Small intestine (tissue), 7 donors: Measurements from ENCODE around the gene MINDY4. TPM values are rescaled to one million over a fixed set of nuclear protein-coding genes. Genes with fewer than 3 reads are reported as not detected.
A peak's percentile ranks its signal among the peaks of the same experiment; 100 is the strongest.

ENCODE experiments used
- DNase-seq, 2 donors: peaks; one replicate each; pipeline versions ENCODE4 v3.0.0 to v3.0.0-alpha.2; 2013
- FAIRE-seq: peaks from 2 replicates; lab custom pipeline; 2012; peaks lifted over from hg19 to GRCh38; lab: Jason Lieb, UNC
- H3K27ac ChIP-seq, 3 donors: one replicate each; pipeline ENCODE4 v1.5.1; 2013; ENCODE audit warnings: low read length in 2 of 3, mild to moderate bottlenecking in 2 of 3, control low read depth in 1 of 3, inconsistent platforms in 1 of 3, low read depth in 1 of 3, moderate library complexity in 1 of 3
- H3K27me3 ChIP-seq, 3 donors: one replicate each; pipeline ENCODE4 v1.6.1; 2013; ENCODE audit warnings: low read length in 3 of 3, inconsistent platforms in 1 of 3; ENCODE audit not compliant: control insufficient read depth in 3 of 3, insufficient read depth in 3 of 3
- H3K36me3 ChIP-seq, 3 donors: one replicate each; pipeline ENCODE4 v1.6.1; 2013; ENCODE audit warnings: low read length in 3 of 3, inconsistent platforms in 1 of 3, low read depth in 1 of 3, mild to moderate bottlenecking in 1 of 3, moderate library complexity in 1 of 3; ENCODE audit not compliant: control insufficient read depth in 3 of 3, insufficient read depth in 2 of 3
- H3K4me1 ChIP-seq, 3 donors: one replicate each; pipeline ENCODE4 v1.6.1; 2013; ENCODE audit warnings: low read length in 2 of 3, inconsistent platforms in 1 of 3, low read depth in 1 of 3, mild to moderate bottlenecking in 1 of 3, moderate library complexity in 1 of 3; ENCODE audit not compliant: control insufficient read depth in 3 of 3, insufficient read depth in 2 of 3
- H3K4me3 ChIP-seq, 3 donors: one replicate each; pipeline ENCODE4 v1.5.1; 2013; ENCODE audit warnings: low read length in 3 of 3, control low read depth in 1 of 3, inconsistent platforms in 1 of 3, low read depth in 1 of 3, mild to moderate bottlenecking in 1 of 3, moderate library complexity in 1 of 3
- H3K9me3 ChIP-seq, 2 donors: one replicate each; pipeline ENCODE4 v1.6.1; 2013; ENCODE audit warnings: low read depth in 1 of 2, low read length in 1 of 2; ENCODE audit not compliant: control insufficient read depth in 2 of 2, insufficient read depth in 1 of 2
- WGBS, 3 donors: extraction: QIAGEN DNeasy Blood & Tissue Kit; methylation state at CpG; one replicate each; pipeline ENCODE4 v1.1.7; 2013; 5-methylcytosine and 5-hydroxymethylcytosine counted together
- polyA plus RNA-seq, 4 donors: library from polyadenylated mRNA; stranded (reverse) in 3 of 4; unstranded in 1 of 4; fragments of 200-250 nt in 3 of 4; fragments of 120-200 nt in 1 of 4; gene quantifications; one replicate each; pipeline versions ENCODE4 v1.2.1 to v1.2.3, GENCODE V29; 2013
- donor health status: healthy with polysubstance abuse.
- donor health status: control.
- donor health status: control.
- donor health status: Bipolar disorder and iron deficiency.
- donor health status: healthy.

The MINDY4 gene
- polyA plus RNA-seq, 4 donors = 0.22 to 6.5 (median 1.9) TPM

DNA sequence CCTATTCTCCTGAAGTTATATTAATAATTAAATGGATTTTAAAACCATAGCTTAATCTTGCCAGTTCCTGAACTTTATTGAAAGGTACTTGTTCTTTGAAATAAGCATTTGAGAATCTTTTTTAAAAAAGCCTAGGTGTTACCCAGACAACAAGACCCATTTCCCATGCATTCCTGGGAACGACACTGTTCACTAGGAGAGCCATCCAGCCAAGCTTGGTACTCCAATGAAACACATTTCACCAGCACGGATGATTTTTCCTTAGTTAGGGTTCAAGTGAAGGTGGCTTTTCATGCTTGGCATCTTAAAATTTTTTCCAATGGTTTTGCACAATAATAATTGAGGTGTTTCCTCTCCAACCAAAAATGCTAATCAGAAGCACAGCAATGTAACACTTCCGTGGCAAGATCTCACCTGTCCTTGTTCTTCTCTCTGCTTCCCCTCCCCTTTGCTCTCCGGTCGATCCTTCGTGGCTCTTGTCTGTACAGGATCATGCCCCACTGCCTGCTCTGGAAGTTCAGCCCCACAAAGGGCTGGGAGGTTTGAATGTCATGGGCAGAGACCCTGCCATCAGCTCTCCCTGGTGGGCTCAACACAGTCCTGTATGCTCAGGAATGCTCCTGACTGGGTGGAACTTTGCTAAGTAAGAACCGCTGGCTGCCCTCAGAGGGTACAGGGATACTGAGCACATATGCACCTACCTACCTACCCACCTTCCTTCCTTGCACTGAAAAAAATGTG, 70.8 kb downstream of the MINDY4 start:
- Histone ChIP-seq H3K36me3 (peaks cover 0 to 64% (median 3%) of the 10 kb centered on the region in 3 donors), H3K9me3 (no peaks in the 10 kb centered on the region), H3K4me1 (peaks cover 0 to 6% (median 4%) of the 10 kb centered on the region in 3 donors), H3K27ac (no peak overlapping the region), H3K27me3 (no peaks in the 10 kb centered on the region), H3K4me3 (no peak overlapping the region)
- FAIRE-seq = no peak
- WGBS, 3 donors = 89 to 95% (median 95%) methylated on average over 7 of the region's 7 CpGs
- DNase-seq = no peak

- no peaks in the 10 kb centered on the region for H3K9me3 ChIP-seq
- no peak for DNase-seq
- no peak for FAIRE-seq
- H3K27me3 ChIP-seq = no peaks in the 10 kb centered on the region
- no peak overlapping the region for H3K4me3 ChIP-seq
- peaks cover 0 to 6% (median 4%) of the 10 kb centered on the region in 3 donors for H3K4me1 ChIP-seq
- H3K36me3 ChIP-seq = peaks cover 0 to 59% (median 3%) of the 10 kb centered on the region in 3 donors
- 87 to 92% (median 91%) methylated on average over 8 of the region's 8 CpGs for WGBS, 3 donors
- H3K27ac ChIP-seq = no peak overlapping the region
These were observed 71.6 kb downstream of the MINDY4 start for GRCh38 chr7:30842542-30843451.

DNA sequence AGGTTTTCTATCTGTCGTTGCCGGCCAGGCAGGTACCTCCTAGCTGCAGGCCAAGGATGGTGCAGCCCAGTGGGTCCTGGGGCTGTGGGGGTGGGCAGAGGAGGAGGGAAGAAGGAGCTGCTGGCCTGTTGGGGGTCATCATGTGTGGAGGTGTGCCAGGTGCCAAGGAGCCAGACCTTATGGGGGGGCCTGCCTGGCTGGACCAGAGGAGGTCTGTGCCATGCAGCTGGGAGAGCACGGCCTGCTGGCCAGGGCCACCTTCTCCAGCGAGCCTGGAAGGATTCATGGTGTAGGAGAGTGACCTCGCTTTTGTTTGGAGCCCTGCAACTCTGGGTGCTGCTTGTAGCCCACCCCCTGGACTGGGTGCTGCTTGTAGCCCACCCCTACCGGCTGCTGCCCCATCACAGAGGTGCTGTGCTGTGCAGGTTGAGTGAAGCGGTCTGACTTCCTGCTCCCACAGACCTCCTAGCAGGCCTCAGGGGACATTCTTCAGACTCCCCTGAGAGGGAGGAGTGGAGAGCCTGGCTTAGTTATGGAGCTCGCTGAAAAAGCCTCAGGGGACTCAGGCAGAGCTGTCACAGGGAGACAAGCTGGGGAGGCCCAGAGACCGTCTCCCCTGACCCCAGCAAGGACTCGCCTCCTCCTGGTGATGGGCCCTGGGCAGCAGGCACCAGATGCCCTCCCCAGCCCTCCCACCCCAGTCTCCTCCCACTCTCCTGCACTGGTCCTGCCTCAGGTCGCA, 72.7 kb downstream of the MINDY4 start:
- DNase-seq (no peak), FAIRE-seq (no peak)
- H3K27ac ChIP-seq = no peak overlapping the region
- H3K9me3 ChIP-seq = no peaks in the 10 kb centered on the region
- H3K36me3 ChIP-seq = peaks cover 0 to 52% (median 3%) of the 10 kb centered on the region in 3 donors
- H3K27me3 ChIP-seq = no peaks in the 10 kb centered on the region
- WGBS, 3 donors = 93 to 95% (median 93%) methylated on average over 9 to 11 of the region's 11 CpGs
- peaks cover 0 to 6% (median 4%) of the 10 kb centered on the region in 3 donors for H3K4me1 ChIP-seq
- H3K4me3 ChIP-seq = no peak overlapping the region

DNA sequence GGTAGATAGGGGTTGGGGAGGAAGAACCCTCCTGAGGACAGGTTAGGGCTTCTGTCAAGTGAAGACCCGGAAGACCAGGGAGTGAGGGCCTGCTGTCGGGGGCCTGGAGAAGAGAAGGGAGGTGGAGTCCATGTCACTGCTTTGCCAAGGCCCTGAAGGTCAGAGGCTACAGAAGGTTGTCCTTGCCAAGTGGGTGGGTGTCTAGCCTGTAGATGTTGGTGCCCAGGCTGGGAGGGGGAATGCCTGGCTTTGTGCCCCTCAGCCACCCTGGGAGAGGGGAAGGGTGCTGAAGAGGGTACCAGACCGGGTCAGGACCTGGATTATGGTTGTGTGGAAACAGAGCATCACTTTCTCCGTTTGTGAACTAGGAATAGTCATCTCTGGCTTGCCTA, 73.3 kb downstream of the MINDY4 start:
- WGBS, 3 donors = 89 to 91% (median 90%) methylated on average over 4 of the region's 4 CpGs
- Histone ChIP-seq H3K36me3 (peaks cover 0 to 48% (median under 1%) of the 10 kb centered on the region in 3 donors), H3K27me3 (no peaks in the 10 kb centered on the region), H3K27ac (no peak overlapping the region), H3K9me3 (no peaks in the 10 kb centered on the region), H3K4me3 (no peak overlapping the region), H3K4me1 (peaks cover 0 to 6% (median 4%) of the 10 kb centered on the region in 3 donors)
- FAIRE-seq (no peak), DNase-seq (no peak)

DNA sequence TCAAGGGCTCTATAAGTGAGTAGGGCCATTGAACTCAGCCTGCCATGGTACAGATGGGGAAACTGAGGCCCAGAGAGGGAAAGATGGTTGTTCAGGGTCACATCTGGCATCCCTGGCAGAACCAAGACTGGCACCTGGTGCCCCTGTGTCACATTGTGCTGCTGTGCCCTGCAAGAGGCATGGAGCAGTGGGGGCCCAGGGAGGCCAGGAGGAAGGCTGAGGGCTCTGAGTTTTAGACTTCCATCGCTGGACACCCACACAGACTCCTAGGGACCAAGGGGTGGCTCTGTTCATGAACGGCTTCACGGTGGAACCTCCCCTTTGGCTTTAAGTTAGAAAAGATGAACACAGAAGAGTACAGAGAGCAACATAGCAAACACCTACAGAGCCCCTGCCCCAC, 73.7 kb downstream of the MINDY4 start:
- H3K36me3 ChIP-seq = peaks cover 0 to 45% (median 0%) of the 10 kb centered on the region in 3 donors
- no peak for FAIRE-seq
- H3K27ac ChIP-seq = no peak overlapping the region

GRCh38 chr7:30845426-30846135, 74.4 kb downstream of the MINDY4 start:
- no peak for DNase-seq
- Histone ChIP-seq H3K27ac (peak overlapping the region in 1 of 3 donors; percentile 21), H3K4me1 (peaks cover 0 to 6% (median 4%) of the 10 kb centered on the region in 3 donors), H3K36me3 (peaks cover 0 to 44% (median 0%) of the 10 kb centered on the region in 3 donors), H3K9me3 (no peaks in the 10 kb centered on the region), H3K27me3 (no peaks in the 10 kb centered on the region), H3K4me3 (no peak overlapping the region)
- WGBS, 3 donors = 58 to 83% (median 70%) methylated on average over 13 to 15 of the region's 15 CpGs
- FAIRE-seq = no peak

More for the DNA sequence above, 73.7 kb downstream of the MINDY4 start:
- Histone ChIP-seq H3K27me3 (no peaks in the 10 kb centered on the region), H3K9me3 (no peaks in the 10 kb centered on the region), H3K4me3 (no peak overlapping the region), H3K4me1 (peaks cover 0 to 6% (median 4%) of the 10 kb centered on the region in 3 donors)
- no peak for DNase-seq
- 88 to 98% (median 92%) methylated on average over 3 of the region's 3 CpGs for WGBS, 3 donors

- DNase-seq (peak; percentile 79 to 83), FAIRE-seq (no peak)
- Histone ChIP-seq H3K27me3 (no peaks in the 10 kb centered on the region), H3K4me3 (no peak overlapping the region), H3K36me3 (peaks cover 0 to 44% (median 0%) of the 10 kb centered on the region in 3 donors), H3K9me3 (no peaks in the 10 kb centered on the region), H3K4me1 (peaks cover 0 to 6% (median 4%) of the 10 kb centered on the region in 3 donors), H3K27ac (no peak overlapping the region)
- 13 to 62% (median 28%) methylated on average over 6 of the region's 6 CpGs for whole genome bisulfite sequencing, 3 donors
These were observed 75.2 kb downstream of the MINDY4 start for GRCh38 chr7:30846378-30846777.
